Ecto neural progenitor cell (in vitro differentiated cells): ENCODE results near the gene DIO1.

Source experiments
- DNase-seq: peaks from one replicate; pipeline ENCODE4 v3.0.0-alpha.2; 2018; ENCODE audit warnings: low spot score

DIO1 gene

GRCh38 chr1:53942127-53942957 lies 48.4 kb downstream of the DIO1 start:
- DNase-seq = no peak

- no peak for DNase-seq
These were observed 49.1 kb downstream of the DIO1 start for GRCh38 chr1:53943090-53943489.

GRCh38 chr1:53943490-53944043 lies 49.6 kb downstream of the DIO1 start:
- DNase-seq = no peak

GRCh38 chr1:53944469-53945182 lies 50.6 kb downstream of the DIO1 start:
- DNase-seq = no peak

- DNase-seq = no peak
These were observed 51.1 kb downstream of the DIO1 start for GRCh38 chr1:53945183-53945432.

- DNase-seq = peak; percentile 99
These were observed 51.7 kb downstream of the DIO1 start, which contains the start of gene IFT25 for GRCh38 chr1:53945433-53946251. IFT25 (minus strand) TSS chr1:53945699; CDS start chr1:53940082, 5,617 bp downstream.

GRCh38 chr1:53946252-53947171 lies 52.5 kb downstream of the DIO1 start, which contains the start of gene LRRC42:
LRRC42 (plus strand) TSS chr1:53946350; CDS start chr1:53952000, 5,650 bp downstream.
- no peak for DNase-seq

GRCh38 chr1:53947172-53947907 lies 53.4 kb downstream of the DIO1 start:
- DNase-seq = no peak

- no peak for DNase-seq
These were observed 54.3 kb downstream of the DIO1 start for GRCh38 chr1:53948291-53948690.

- DNase-seq = peak; percentile 50
These were observed 55.3 kb downstream of the DIO1 start for GRCh38 chr1:53949023-53949990.

GRCh38 chr1:53951697-53952096 lies 57.7 kb downstream of the DIO1 start:
- DNase-seq = no peak

GRCh38 chr1:53954128-53954527 lies 60.1 kb downstream of the DIO1 start:
- no peak for DNase-seq

- DNase-seq = no peak
These were observed 62.6 kb downstream of the DIO1 start for GRCh38 chr1:53956308-53957168.

GRCh38 chr1:53957194-53957818 lies 63.3 kb downstream of the DIO1 start:
- DNase-seq = no peak

GRCh38 chr1:53959664-53960250 lies 65.8 kb downstream of the DIO1 start:
- DNase-seq = no peak
